ENCODE measurements around the gene CCDC102A.

Gene CCDC102A

GRCh38 chr16:57475711-57476339 lies 60.5 kb downstream of the CCDC102A start (continued):
- TF ChIP-seq ZNF426 (tag by site-specific recombination; IDR thresholded peaks at IDR 0.05): no peak
- peak; percentile 53; the same call in 1 of the 2 replicates for TF ChIP-seq SCRT1 (tag by site-specific recombination; IDR thresholded peaks at IDR 0.05; ENCODE audit: borderline replicate concordance)
- no peak for TF ChIP-seq SALL2 (tag by site-specific recombination; IDR thresholded peaks at IDR 0.05; ENCODE audit: borderline replicate concordance)
- TF ChIP-seq ZNF362 (tag by site-specific recombination; IDR thresholded peaks at IDR 0.05): no peak
- peak; percentile 94 for TF ChIP-seq PRDM1 (tag by site-specific recombination; IDR thresholded peaks at IDR 0.05)
- no peak for TF ChIP-seq HOXA7 (CRISPR knock-in tag; IDR thresholded peaks at IDR 0.05; ENCODE audit: borderline replicate concordance)
- no peak for TF ChIP-seq ZNF658 (tag by site-specific recombination; IDR thresholded peaks at IDR 0.05)
- no peak for TF ChIP-seq ZNF354C (tag by site-specific recombination; IDR thresholded peaks at IDR 0.05; ENCODE audit: borderline replicate concordance, low read depth)
- TF ChIP-seq ZNF473 (tag by site-specific recombination; IDR thresholded peaks at IDR 0.05): no peak
- no peak for TF ChIP-seq ZNF433 (tag by site-specific recombination; IDR thresholded peaks at IDR 0.05; ENCODE audit: low read depth)
- TF ChIP-seq ZSCAN23 (tag by site-specific recombination; IDR thresholded peaks at IDR 0.05): no peak
- TF ChIP-seq ZNF248 (tag by site-specific recombination; IDR thresholded peaks at IDR 0.05): no peak
- TF ChIP-seq TCF7L2 (IDR thresholded peaks at IDR 0.05; ENCODE audit: borderline replicate concordance, low read depth, low read length): no peak
- no peak for TF ChIP-seq ZNF571 (tag by site-specific recombination; IDR thresholded peaks at IDR 0.05)
- no peak for TF ChIP-seq ZNF626 (tag by site-specific recombination; IDR thresholded peaks at IDR 0.05)
- TF ChIP-seq ZBTB44 (tag by site-specific recombination; IDR thresholded peaks at IDR 0.05): no peak
- no peak for TF ChIP-seq PBX3 (CRISPR knock-in tag; IDR thresholded peaks at IDR 0.05)
- TF ChIP-seq ZNF133 (tag by site-specific recombination; IDR thresholded peaks at IDR 0.05): no peak
- no peak for TF ChIP-seq HOXC10 (CRISPR knock-in tag; IDR thresholded peaks at IDR 0.05)
- TF ChIP-seq ZNF16 (tag by site-specific recombination; IDR thresholded peaks at IDR 0.05; ENCODE audit: low read depth): no peak
- TF ChIP-seq BCL11A (tag by site-specific recombination; IDR thresholded peaks at IDR 0.05; ENCODE audit: low read depth): no peak
- no peak for TF ChIP-seq KLF10 (tag by site-specific recombination; IDR thresholded peaks at IDR 0.05)
- TF ChIP-seq ZNF561 (tag by site-specific recombination; IDR thresholded peaks at IDR 0.05; ENCODE audit: borderline replicate concordance): 0 out of 2 replicates have a peak, but pooled peaks have one; percentile 40
- no peak for TF ChIP-seq ZNF26 (tag by site-specific recombination; IDR thresholded peaks at IDR 0.05)
- no peak; the same call in 1 of the 2 replicates for TF ChIP-seq ZNF596 (tag by site-specific recombination; IDR thresholded peaks at IDR 0.05)
- no peak for TF ChIP-seq ZSCAN5A (tag by site-specific recombination; IDR thresholded peaks at IDR 0.05)
- TF ChIP-seq ZNF704 (tag by site-specific recombination; IDR thresholded peaks at IDR 0.05): no peak
- no peak for TF ChIP-seq ZNF555 (tag by site-specific recombination; conservative IDR thresholded peaks at IDR 0.05)
- no peak for TF ChIP-seq KLF8 (tag by site-specific recombination; IDR thresholded peaks at IDR 0.05)
- TF ChIP-seq ZNF701 (tag by site-specific recombination; IDR thresholded peaks at IDR 0.05): no peak

Data from HEK293 (cell line).